Measurements from ENCODE around the gene CTPS2.

- no peak for TF ChIP-seq CTCF (IDR thresholded peaks at IDR 0.05)
- TF ChIP-seq POLR2AphosphoS5 (IDR thresholded peaks at IDR 0.05; ENCODE audit: low read depth, low read length): no peak
Observed at GRCh38 chrX:16662402-16662801, 50.1 kb downstream of the CTPS2 start.

All from Panc1 (cell line).